Heart left ventricle (tissue), 16 donors: Measurements from ENCODE around the gene PBX3. TPM values are rescaled to one million over a fixed set of nuclear protein-coding genes. Genes with fewer than 3 reads are reported as not detected.

Experiments used
- ATAC-seq, 4 donors: fragments of 200-7000 bp; cut with Tn5 transposase; one replicate each; pipeline ENCODE4 v1.9.1; 2020 to 2022; ENCODE audit warnings: moderate library complexity in 4 of 4, mild to moderate bottlenecking in 3 of 4, moderate number of reproducible peaks in 1 of 4
- DNase-seq, 5 donors: peaks; one replicate each; pipeline ENCODE4 v3.0.0-alpha.2; 2020
- H3K27ac ChIP-seq, 12 donors: fragments of 200-600 bp; sonication (generic) in 4 of 12; one replicate each; pipeline versions ENCODE4 v1.5.0 to v1.8.0; 2016 to 2022; ENCODE audit warnings: mild to moderate bottlenecking in 2 of 12
- H3K27me3 ChIP-seq, 9 donors: fragments of 200-600 bp; sonication (generic) in 2 of 9; one replicate each; pipeline versions ENCODE4 v1.5.1 to v1.8.0; 2016 to 2022; ENCODE audit warnings: mild to moderate bottlenecking in 3 of 9
- H3K36me3 ChIP-seq, 9 donors: fragments of 200-600 bp; sonication (generic) in 2 of 9; one replicate each; pipeline versions ENCODE4 v1.5.0 to v1.8.0; 2018 to 2022; ENCODE audit warnings: mild to moderate bottlenecking in 2 of 9
- H3K4me1 ChIP-seq, 12 donors: fragments of 200-600 bp; sonication (generic) in 4 of 12; one replicate each; pipeline versions ENCODE4 v1.5.0 to v1.8.0; 2016 to 2022; ENCODE audit warnings: mild to moderate bottlenecking in 3 of 12
- H3K4me3 ChIP-seq, 12 donors: fragments of 200-600 bp; sonication (generic) in 4 of 12; one replicate each; pipeline versions ENCODE4 v1.5.0 to v1.8.0; 2017 to 2022; ENCODE audit warnings: mild to moderate bottlenecking in 9 of 12, moderate library complexity in 4 of 12
- H3K9me3 ChIP-seq, 12 donors: fragments of 200-600 bp; sonication (generic) in 4 of 12; one replicate each; pipeline versions ENCODE4 v1.5.0 to v1.8.0; 2016 to 2022; ENCODE audit warnings: mild to moderate bottlenecking in 1 of 12
- POLR2A ChIP-seq, 2 donors: fragments of 450-650 bp; IDR thresholded peaks; one replicate each; pipeline ENCODE4 v1.6.1; 2017; ENCODE audit warnings: antibody characterized with exemption in 2 of 2, mild to moderate bottlenecking in 2 of 2, moderate library complexity in 2 of 2
- WGBS, 4 donors: extraction: QIAGEN DNeasy Blood & Tissue Kit in 2 of 4; methylation state at CpG; one replicate each; pipeline versions ENCODE4 v1.1.5 to v1.1.7; 2013 to 2018; 5-methylcytosine and 5-hydroxymethylcytosine counted together
- intact Hi-C, 10 donors: fragments of 100-400 bp; cut with DNase I; formaldehyde crosslinking; loops; one replicate each; pipeline versions ENCODE4 v1.11.1 to v1.14.2; 2022
- polyA plus RNA-seq, 2 donors: library from polyadenylated mRNA; stranded (reverse); fragments of 200-250 nt; gene quantifications; one replicate each; pipeline ENCODE4 v1.2.3, GENCODE V29; 2013
- total RNA-seq, 9 donors: library from RNA; depleted of rRNA in 2 of 9; stranded (reverse); fragments of >200 nt in 2 of 9; fragmentation: NEBNext Ultra II Directional in 3 of 9; extraction: Animal tissue kit (Norgen Biotek cat#: 25700) in 3 of 9; gene quantifications; one replicate each; pipeline versions ENCODE4 v1.1.0 to v1.2.4, GENCODE V29; 2016 to 2023
- TF ChIP-seq, protein P1 (sequence below), 12 donors: fragments of 200-600 bp; sonication (generic) in 4 of 12; IDR thresholded peaks; one replicate each; pipeline versions ENCODE4 v1.5.0 to v1.8.0; 2018 to 2022; ENCODE audit warnings: antibody characterized with exemption in 12 of 12, mild to moderate bottlenecking in 5 of 12
- donor health status: ischemic (EF 13 %, LVEDD 7.1; RV severe dilation, severe dysfunction).
- donor health status: healthy with polysubstance abuse.
- donor health status: DM: no; HTN: yes; CAD: no.
- donor health status: DM: no; HTN: no; CAD: no.
- donor health status: ischemic (EF 25% LVEDD 6.9; RV normal size, moderate dysfunction).
- donor health status: ischemic (EF 25% LVEDD 5.7; RV mildly dilated, moderate dysfunction).
- donor health status: healthy.
- donor health status: DM: yes; HTN: yes; CAD: no.
- donor health status: ischemic (EF 35%, LVEDD 5.7; RV mildly dilated, moderate dysfunction).
- donor health status: nonischemic (EF 11% LVEDD 7.7; RV severe dilation, severe dysfunction).
- donor health status: DM: yes; HTN: yes; CAD: no.
- donor health status: PGD.
- donor health status: ischemic (EF 29% LVEDD 5.4; RV normal size, mild dysfunction).
- donor health status: nonischemic (EF 23%, LVEDD 6.1; RV moderate dilation, normal function).

The PBX3 gene
- total and polyA plus RNA-seq, 11 donors: 14.8 to 76.1 (median 53.4) TPM

- H3K4me1 ChIP-seq: peaks cover 0 to 69% (median 34%) of the 10 kb centered on the region in 12 donors
- 54 to 67% (median 64%) methylated on average over 4 of the region's 4 CpGs for WGBS, 4 donors
- H3K27ac ChIP-seq: peak overlapping the region in 10 of 12 donors; percentile 10 to 94 (median 62)
- peak overlapping the region in 11 of 12 donors; percentile 2 to 96 (median 80) for H3K4me3 ChIP-seq
- H3K27me3 ChIP-seq: no peaks in the 10 kb centered on the region
- no peak for TF ChIP-seq POLR2A (IDR thresholded peaks at IDR 0.05)
- TF ChIP-seq, protein P1, sequence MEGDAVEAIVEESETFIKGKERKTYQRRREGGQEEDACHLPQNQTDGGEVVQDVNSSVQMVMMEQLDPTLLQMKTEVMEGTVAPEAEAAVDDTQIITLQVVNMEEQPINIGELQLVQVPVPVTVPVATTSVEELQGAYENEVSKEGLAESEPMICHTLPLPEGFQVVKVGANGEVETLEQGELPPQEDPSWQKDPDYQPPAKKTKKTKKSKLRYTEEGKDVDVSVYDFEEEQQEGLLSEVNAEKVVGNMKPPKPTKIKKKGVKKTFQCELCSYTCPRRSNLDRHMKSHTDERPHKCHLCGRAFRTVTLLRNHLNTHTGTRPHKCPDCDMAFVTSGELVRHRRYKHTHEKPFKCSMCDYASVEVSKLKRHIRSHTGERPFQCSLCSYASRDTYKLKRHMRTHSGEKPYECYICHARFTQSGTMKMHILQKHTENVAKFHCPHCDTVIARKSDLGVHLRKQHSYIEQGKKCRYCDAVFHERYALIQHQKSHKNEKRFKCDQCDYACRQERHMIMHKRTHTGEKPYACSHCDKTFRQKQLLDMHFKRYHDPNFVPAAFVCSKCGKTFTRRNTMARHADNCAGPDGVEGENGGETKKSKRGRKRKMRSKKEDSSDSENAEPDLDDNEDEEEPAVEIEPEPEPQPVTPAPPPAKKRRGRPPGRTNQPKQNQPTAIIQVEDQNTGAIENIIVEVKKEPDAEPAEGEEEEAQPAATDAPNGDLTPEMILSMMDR (IDR thresholded peaks at IDR 0.05): no peak
- peaks cover 0 to 2% (median 0%) of the 10 kb centered on the region in 9 donors for H3K36me3 ChIP-seq
- ATAC-seq: no peak
- intact Hi-C loops: loop anchor here (5.0 to 10.0 kb wide), 11 partner anchors 43 to 508 kb away; partner anchors contain the start of genes MAPKAP1 (in 3 of the 10) and HSPA5 (in 1 of the 10)
- DNase-seq: no peak
- H3K9me3 ChIP-seq: no peaks in the 10 kb centered on the region
Measured at GRCh38 chr9:125749951-125750626, 2.9 kb downstream of the PBX3 start.

DNA sequence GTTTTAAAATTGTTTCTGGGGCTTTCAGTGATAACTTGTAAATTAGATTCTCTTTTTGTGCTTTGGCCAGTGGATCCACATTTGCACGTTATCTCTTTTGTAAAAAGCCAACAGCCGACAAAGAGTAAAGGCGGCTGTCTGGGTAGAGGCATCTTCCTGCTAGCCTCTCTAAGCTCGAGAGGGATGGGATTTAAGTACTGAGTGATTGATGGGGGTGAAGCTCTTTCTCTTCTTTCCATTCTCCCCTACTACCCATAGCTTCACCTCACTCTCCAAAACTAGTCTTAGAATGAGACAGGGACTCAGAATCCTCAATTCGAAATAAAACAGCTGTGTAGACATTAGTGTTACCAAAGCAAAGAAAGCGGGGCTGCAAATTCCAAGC lies 3.4 kb downstream of the PBX3 start:
- Histone ChIP-seq H3K4me3 (peak overlapping the region in 11 of 12 donors; percentile 2 to 96 (median 80)), H3K4me1 (peaks cover 0 to 70% (median 32%) of the 10 kb centered on the region in 12 donors), H3K9me3 (no peaks in the 10 kb centered on the region), H3K27me3 (no peaks in the 10 kb centered on the region), H3K36me3 (peaks cover 0 to 2% (median 0%) of the 10 kb centered on the region in 9 donors), H3K27ac (peak overlapping the region in 10 of 12 donors; percentile 10 to 94 (median 62))
- no peak for ATAC-seq
- DNase-seq: no peak
- intact Hi-C loops: loop anchor here in 3 of 10 donors (5.0 to 10.0 kb wide), 4 partner anchors 74 to 196 kb away; no protein-coding TSS in a partner anchor
- 46 to 53% (median 51%) methylated on average over 6 of the region's 6 CpGs for WGBS, 4 donors
- TF ChIP-seq, protein P1 (IDR thresholded peaks at IDR 0.05): no peak
- TF ChIP-seq POLR2A (IDR thresholded peaks at IDR 0.05): no peak

DNA sequence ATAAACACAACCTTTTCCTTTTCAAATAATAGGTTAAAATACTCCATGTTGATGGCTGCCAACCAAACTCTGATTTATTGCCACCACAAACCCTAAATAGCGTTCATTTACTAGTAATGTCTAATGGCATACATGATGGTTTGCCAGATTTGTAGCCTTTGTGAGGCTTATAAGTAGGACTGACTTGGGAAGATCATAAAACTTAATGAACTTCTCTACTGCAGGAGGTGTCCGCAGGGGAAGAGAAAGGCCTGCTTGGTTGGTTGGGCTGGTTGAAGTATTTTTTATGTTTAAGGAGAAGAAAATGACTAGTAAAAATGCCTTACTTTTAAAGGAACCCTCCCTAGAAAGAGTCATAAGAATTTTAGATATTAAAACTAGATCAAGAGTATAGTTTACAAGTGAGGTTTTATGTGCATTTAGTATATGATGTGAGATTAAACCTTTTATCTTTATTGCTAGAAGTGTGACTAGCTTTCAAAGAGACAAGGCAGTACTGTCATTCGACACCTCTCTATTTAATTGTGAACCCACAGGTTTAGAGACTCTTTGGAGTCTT lies 5.0 kb downstream of the PBX3 start:
- intact Hi-C loops: loop anchor here in 3 of 10 donors (5.0 to 10.0 kb wide), 4 partner anchors 73 to 197 kb away; no protein-coding TSS in a partner anchor
- Histone ChIP-seq H3K4me1 (peaks cover 0 to 77% (median 30%) of the 10 kb centered on the region in 12 donors), H3K4me3 (peak overlapping the region in 1 of 12 donors; percentile 9), H3K27me3 (no peaks in the 10 kb centered on the region), H3K27ac (peak overlapping the region in 4 of 12 donors; percentile 0 to 93 (median 18)), H3K36me3 (peaks cover 0 to 2% (median 0%) of the 10 kb centered on the region in 9 donors), H3K9me3 (no peaks in the 10 kb centered on the region)
- ATAC-seq (no peak), DNase-seq (no peak)
- WGBS, 4 donors: 79 to 81% (median 79%) methylated on average over 3 of the region's 3 CpGs
- no peak for TF ChIP-seq POLR2A (IDR thresholded peaks at IDR 0.05)
- TF ChIP-seq, protein P1 (IDR thresholded peaks at IDR 0.05): no peak

DNA sequence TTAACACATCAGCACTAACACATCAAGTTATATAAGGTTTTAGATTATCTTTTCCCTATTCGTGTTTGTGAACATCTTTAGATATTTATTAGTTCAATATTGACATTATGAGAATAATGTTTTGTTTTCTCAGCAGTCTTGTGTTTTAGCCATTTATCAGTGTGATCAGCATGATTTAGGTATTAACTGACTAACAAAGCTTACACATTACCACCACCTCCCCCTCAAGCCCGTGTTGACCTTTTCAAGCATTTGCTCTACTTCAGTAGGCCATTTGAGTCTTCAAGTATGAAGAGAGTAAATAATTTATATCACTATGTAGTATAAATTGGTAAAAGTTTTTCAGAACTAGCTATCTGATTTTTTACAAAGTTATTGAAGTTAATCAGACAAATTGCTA lies 6.9 kb downstream of the PBX3 start:
- WGBS, 4 donors: 32 to 51% (median 46%) methylated on average over 2 of the region's 2 CpGs
- no peaks in the 10 kb centered on the region for H3K27me3 ChIP-seq
- peak overlapping the region in 1 of 12 donors; percentile 93 for H3K27ac ChIP-seq
- no peak for DNase-seq
- intact Hi-C loops: loop anchor here in 3 of 10 donors (5.0 to 10.0 kb wide), 4 partner anchors 71 to 199 kb away; no protein-coding TSS in a partner anchor
- peaks cover 0 to 2% (median 0%) of the 10 kb centered on the region in 9 donors for H3K36me3 ChIP-seq
- H3K4me3 ChIP-seq: no peak overlapping the region
- TF ChIP-seq POLR2A (IDR thresholded peaks at IDR 0.05): no peak
- TF ChIP-seq, protein P1 (IDR thresholded peaks at IDR 0.05): no peak
- ATAC-seq: no peak
- H3K4me1 ChIP-seq: peaks cover 0 to 84% (median 39%) of the 10 kb centered on the region in 12 donors
- no peaks in the 10 kb centered on the region for H3K9me3 ChIP-seq
